HepG2 (cell line): ENCODE measurements around the gene IL1R1. TPM values are rescaled to one million over a fixed set of nuclear protein-coding genes. Genes with fewer than 3 reads are reported as not detected.

ENCODE experiments used
- BATF2 ChIP-seq: sonication (generic); formaldehyde crosslinking; IDR thresholded peaks from 2 replicates; pipeline ENCODE4 v1.8.0; 2022; ENCODE audit warnings: mild to moderate bottlenecking, missing genetic modification reagents, moderate library complexity
- BHLHE40 ChIP-seq: IDR thresholded peaks from 2 replicates; pipeline ENCODE4 v1.6.1; 2011; ENCODE audit warnings: low read length, improper control_type of control experiment
- CCDC6 ChIP-seq: sonication (generic); formaldehyde crosslinking; IDR thresholded peaks from 2 replicates; pipeline ENCODE4 v1.8.1; 2022; ENCODE audit warnings: mild to moderate bottlenecking, missing genetic modification reagents, moderate library complexity
- FLYWCH1 ChIP-seq: sonication (generic); formaldehyde crosslinking; IDR thresholded peaks from 2 replicates; pipeline ENCODE4 v1.8.1; 2023; ENCODE audit warnings: mild to moderate bottlenecking, missing genetic modification reagents
- HOXA7 ChIP-seq: sonication (generic); formaldehyde crosslinking; IDR thresholded peaks from 2 replicates; pipeline ENCODE4 v1.8.1; 2022; ENCODE audit warnings: mild to moderate bottlenecking, missing genetic modification reagents, moderate library complexity
- MAFF ChIP-seq: IDR thresholded peaks from 2 replicates; pipeline ENCODE4 v1.6.1; 2011; ENCODE audit warnings: low read depth, low read length, improper control_type of control experiment
- MAX ChIP-seq: IDR thresholded peaks from 2 replicates; pipeline ENCODE4 v1.6.1; 2012; ENCODE audit warnings: inconsistent platforms
- MED1 ChIP-seq: sonication (generic); formaldehyde crosslinking; IDR thresholded peaks from 2 replicates; pipeline ENCODE4 v1.4.0; 2020; ENCODE audit warnings: missing genetic modification reagents
- MEIS2 ChIP-seq: sonication (generic); formaldehyde crosslinking; IDR thresholded peaks from 2 replicates; pipeline ENCODE4 v1.9.0; 2021; ENCODE audit warnings: mild to moderate bottlenecking, missing genetic modification reagents
- MTA1 ChIP-seq: sonication (generic); formaldehyde crosslinking; IDR thresholded peaks from 2 replicates; pipeline ENCODE4 v1.4.0; 2020; ENCODE audit warnings: missing genetic modification reagents, mild to moderate bottlenecking, borderline replicate concordance
- NBN ChIP-seq: fragments of 450-650 bp; conservative IDR thresholded peaks from 2 replicates; pipeline ENCODE4 v1.6.1; 2017
- NCOA2 ChIP-seq: sonication (generic); formaldehyde crosslinking; IDR thresholded peaks from 2 replicates; pipeline ENCODE4 v1.8.0; 2022; ENCODE audit warnings: inconsistent platforms
- RARA ChIP-seq: IDR thresholded peaks from 2 replicates; pipeline ENCODE4 v1.6.1; 2016; ENCODE audit warnings: missing genetic modification reagents, missing compliant biosample characterization
- RFXANK ChIP-seq: IDR thresholded peaks from 2 replicates; pipeline ENCODE4 v1.6.1; 2016
- SAP130 ChIP-seq: IDR thresholded peaks from 2 replicates; pipeline ENCODE4 v1.6.1; 2016; ENCODE audit warnings: low read depth
- SNAPC5 ChIP-seq: sonication (generic); formaldehyde crosslinking; IDR thresholded peaks from 2 replicates; pipeline ENCODE4 v1.8.1; 2023; ENCODE audit warnings: mild to moderate bottlenecking, missing genetic modification reagents, borderline replicate concordance
- SRY ChIP-seq: sonication (generic); formaldehyde crosslinking; IDR thresholded peaks from 2 replicates; pipeline ENCODE4 v1.8.0; 2022; ENCODE audit warnings: mild to moderate bottlenecking, missing genetic modification reagents
- TOE1 ChIP-seq: sonication (generic); formaldehyde crosslinking; IDR thresholded peaks from 2 replicates; pipeline ENCODE4 v1.4.0; 2020; ENCODE audit warnings: mild to moderate bottlenecking, missing genetic modification reagents
- ZFP41 ChIP-seq: sonication (generic); formaldehyde crosslinking; IDR thresholded peaks from 2 replicates; pipeline ENCODE4 v1.4.0; 2020; ENCODE audit warnings: mild to moderate bottlenecking, missing genetic modification reagents, borderline replicate concordance
- ZFP90 ChIP-seq: sonication (generic); formaldehyde crosslinking; IDR thresholded peaks from 2 replicates; pipeline ENCODE4 v1.8.0; 2022; ENCODE audit warnings: missing genetic modification reagents, mild to moderate bottlenecking, inconsistent platforms, borderline replicate concordance
- ZNF253 ChIP-seq: sonication (generic); formaldehyde crosslinking; IDR thresholded peaks from 2 replicates; pipeline ENCODE4 v1.8.0; 2022; ENCODE audit warnings: mild to moderate bottlenecking, missing genetic modification reagents, borderline replicate concordance
- ZNF256 ChIP-seq: sonication (generic); formaldehyde crosslinking; conservative IDR thresholded peaks from 2 replicates; pipeline ENCODE4 v1.4.0; 2020; ENCODE audit warnings: missing genetic modification reagents
- ZNF281 ChIP-seq: sonication (generic); formaldehyde crosslinking; IDR thresholded peaks from 2 replicates; pipeline ENCODE4 v1.4.0; 2020; ENCODE audit warnings: missing genetic modification reagents, borderline replicate concordance
- ZNF468 ChIP-seq: sonication (generic); formaldehyde crosslinking; IDR thresholded peaks from 2 replicates; pipeline ENCODE4 v1.8.0; 2022; ENCODE audit warnings: mild to moderate bottlenecking, moderate library complexity, missing genetic modification reagents
- ZNF530 ChIP-seq: sonication (generic); formaldehyde crosslinking; IDR thresholded peaks from 2 replicates; pipeline ENCODE4 v1.5.0; 2020; ENCODE audit warnings: low read depth, mild to moderate bottlenecking, missing genetic modification reagents
- ZNF644 ChIP-seq: IDR thresholded peaks from 2 replicates; pipeline ENCODE4 v1.6.1; 2016; ENCODE audit warnings: low read depth
- ZNF7 ChIP-seq: IDR thresholded peaks from 2 replicates; pipeline ENCODE4 v1.6.1; 2016; ENCODE audit warnings: missing biosample characterization, missing genetic modification reagents
- ZNF816 ChIP-seq: sonication (generic); formaldehyde crosslinking; IDR thresholded peaks from 2 replicates; pipeline ENCODE4 v1.8.0; 2022; ENCODE audit warnings: missing genetic modification reagents, mild to moderate bottlenecking, borderline replicate concordance
- ZSCAN20 ChIP-seq: sonication (generic); formaldehyde crosslinking; IDR thresholded peaks from 2 replicates; pipeline ENCODE4 v1.4.0; 2020; ENCODE audit warnings: missing genetic modification reagents, mild to moderate bottlenecking, borderline replicate concordance
- ZSCAN31 ChIP-seq: sonication (generic); formaldehyde crosslinking; IDR thresholded peaks from 2 replicates; pipeline ENCODE4 v1.5.0; 2020; ENCODE audit warnings: low read depth, mild to moderate bottlenecking, missing genetic modification reagents
- polyA plus RNA-seq, 8 experiments: library from polyadenylated mRNA; depleted of rRNA in 3 of 8; stranded (reverse) in 7 of 8; unstranded in 1 of 8; fragments of >200 nt; fragmentation: Illumina TruSeq in 4 of 8; extraction: Trizol in 4 of 8; gene quantifications; 2 replicates each; pipeline versions ENCODE4 v1.2.1 to v1.2.3, GENCODE V29; 2011 to 2016; ENCODE audit warnings: low read depth in 4 of 8, missing spikeins in 1 of 8, mixed read lengths in 1 of 8; ENCODE audit not compliant: insufficient read depth in 1 of 8
- total RNA-seq, 5 experiments: library from RNA; depleted of rRNA; stranded (reverse); fragments of >200 nt; fragmentation: Illumina TruSeq; extraction: Trizol; gene quantifications; 2 replicates each; pipeline ENCODE4 v1.2.3, GENCODE V29; 2016; ENCODE audit warnings: low read depth in 1 of 5

The IL1R1 gene
- total and polyA plus RNA-seq, 2 of the 13 experiments (the other 11 are each of a cell fraction or from before 2014, with no cell fraction given) = 38.0 to 93.1 TPM

- TF ChIP-seq ZNF281 (peak; percentile 10; the same call in 1 of the 2 replicates), MAFF (no peak), ZSCAN31 (CRISPR knock-in tag) (no peak), ZFP90 (CRISPR knock-in tag) (no peak), ZNF468 (no peak), ZNF530 (CRISPR knock-in tag) (no peak), ZNF253 (CRISPR knock-in tag) (no peak), RARA (CRISPR knock-in tag) (peak; percentile 41; the same call in 1 of the 2 replicates), ZNF644 (no peak), ZFP41 (CRISPR knock-in tag) (no peak), SNAPC5 (no peak), BATF2 (no peak), MED1 (CRISPR knock-in tag) (no peak; the same call in 1 of the 2 replicates), FLYWCH1 (CRISPR knock-in tag) (no peak), CCDC6 (CRISPR knock-in tag) (no peak), NCOA2 (CRISPR knock-in tag) (peak; percentile 11; the same call in 1 of the 2 replicates), BHLHE40 (no peak), SRY (no peak), ZNF256 (CRISPR knock-in tag) (no peak), MEIS2 (CRISPR knock-in tag) (no peak), NBN (no peak), ZNF7 (no peak), ZNF816 (no peak), MTA1 (no peak), SAP130 (CRISPR knock-in tag) (no peak), HOXA7 (CRISPR knock-in tag) (no peak), MAX (no peak), ZSCAN20 (CRISPR knock-in tag) (no peak), TOE1 (CRISPR knock-in tag) (no peak), RFXANK (CRISPR knock-in tag) (no peak)
Observed at GRCh38 chr2:102101849-102102635, 40.5 kb upstream of the IL1R1 start (continued).
